Omental fat pad (tissue), 4 donors: ENCODE measurements around the gene HEPH. TPM values are rescaled to one million over a fixed set of nuclear protein-coding genes. Genes with fewer than 3 reads are reported as not detected.
"Not testable (repeated sequence)": the region's sequence is repeated elsewhere in the genome, so short reads cannot be mapped to it uniquely, and the experiment has no call there.

Source experiments
- ATAC-seq: fragments of 150-250 bp; one replicate; pipeline ENCODE4 v1.9.1; 2016; ENCODE audit warnings: mild to moderate bottlenecking, moderate library complexity; ENCODE audit not compliant: low FRiP score
- DNase-seq: peaks from one replicate; pipeline ENCODE4 v3.0.0-alpha.2; 2019; ENCODE audit warnings: low spot score
- CTCF ChIP-seq, 3 donors: fragments of 450-650 bp; IDR thresholded peaks; one replicate each; pipeline ENCODE4 v1.5.1; 2016 to 2017; ENCODE audit warnings: antibody characterized with exemption in 3 of 3, mild to moderate bottlenecking in 3 of 3, moderate library complexity in 2 of 3
- total RNA-seq, 4 donors: library from RNA; depleted of rRNA; stranded (reverse); fragments of >200 nt; gene quantifications; one replicate each; pipeline ENCODE4 v1.1.0, GENCODE V29; 2016

Gene HEPH
- 1 to 10 TPM; 2.8 to 5.5 (median 4.5) TPM for total RNA-seq

- ATAC-seq: no peak
- TF ChIP-seq CTCF (IDR thresholded peaks at IDR 0.05): no peak
- DNase-seq: no peak
Measured at GRCh38 chrX:66163849-66164411, at the start of gene HEPH. Gene HEPH (plus strand): TSS chrX:66164247. CDS start chrX:66170571, 6,324 bp downstream.

- DNase-seq, ATAC-seq: not testable (repeated sequence)
Measured at GRCh38 chrX:66118722-66119121, 45.3 kb upstream of the HEPH start.

- DNase-seq, ATAC-seq: not testable (repeated sequence)
Measured at GRCh38 chrX:66121354-66121753, 42.7 kb upstream of the HEPH start.

- TF ChIP-seq CTCF (IDR thresholded peaks at IDR 0.05): no peak
- DNase-seq (no peak), ATAC-seq (no peak)
Measured at GRCh38 chrX:66126662-66127061, 37.4 kb upstream of the HEPH start.

- no peak for ATAC-seq
- no peak for TF ChIP-seq CTCF (IDR thresholded peaks at IDR 0.05)
- DNase-seq: no peak
Measured at GRCh38 chrX:66130469-66130868, 33.6 kb upstream of the HEPH start.

GRCh38 chrX:66135284-66135683, 28.8 kb upstream of the HEPH start:
- ATAC-seq: not testable (repeated sequence)

GRCh38 chrX:66142351-66142750, 21.7 kb upstream of the HEPH start:
- TF ChIP-seq CTCF (IDR thresholded peaks at IDR 0.05): no peak
- DNase-seq (no peak), ATAC-seq (no peak)

More at GRCh38 chrX:66135284-66135683, 28.8 kb upstream of the HEPH start:
- DNase-seq: not testable (repeated sequence)

- no peak for ATAC-seq
- no peak for TF ChIP-seq CTCF (IDR thresholded peaks at IDR 0.05)
- no peak for DNase-seq
Measured at GRCh38 chrX:66144258-66144657, 19.8 kb upstream of the HEPH start.

- no peak for ATAC-seq
- no peak for TF ChIP-seq CTCF (IDR thresholded peaks at IDR 0.05)
Measured at GRCh38 chrX:66149519-66149918, 14.5 kb upstream of the HEPH start.

More at GRCh38 chrX:66149519-66149918, 14.5 kb upstream of the HEPH start:
- no peak for DNase-seq
